Measurements from ENCODE around the gene PIGZ. TPM values are rescaled to one million over a fixed set of nuclear protein-coding genes. Genes with fewer than 3 reads are reported as not detected.

Gene PIGZ
- total RNA-seq, 1 donor from 2014 or later: 0.88 TPM

DNA sequence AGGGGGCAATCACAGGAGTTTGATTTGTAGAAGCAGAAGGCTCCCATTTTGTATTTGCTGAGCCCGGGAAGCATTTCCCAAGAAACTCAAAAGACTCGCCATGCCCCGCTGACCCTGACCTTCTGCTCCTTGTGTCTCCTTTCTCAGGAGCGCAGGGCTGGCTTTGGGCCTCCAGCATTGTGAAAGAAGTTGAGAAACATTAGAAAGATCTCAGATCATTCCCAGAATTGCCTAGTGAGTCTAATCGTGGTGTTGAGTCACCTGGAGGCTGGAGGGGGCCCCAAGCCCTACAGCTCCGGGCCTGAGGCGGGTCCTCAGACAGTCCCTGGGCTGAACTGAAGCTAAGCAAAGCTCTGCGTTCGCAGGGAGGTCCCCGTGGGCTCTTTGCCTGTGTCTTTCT is 10.9 kb upstream of the PIGZ start:
- TF ChIP-seq CTCF (IDR thresholded peaks at IDR 0.05; ENCODE audit: insufficient read depth, low read length, poor library complexity, severe bottlenecking): no peak
- H3K27me3 ChIP-seq (ENCODE audit: control insufficient read depth, insufficient read depth, low read length): no peaks in the 10 kb centered on the region
- H3K4me3 ChIP-seq (ENCODE audit: low read depth, low read length): no peak overlapping the region
- peak; percentile 25 for DNase-seq (ENCODE audit: low read depth)
- no peaks in the 10 kb centered on the region for H3K36me3 ChIP-seq (ENCODE audit: control insufficient read depth, insufficient read depth, low read length)

DNA sequence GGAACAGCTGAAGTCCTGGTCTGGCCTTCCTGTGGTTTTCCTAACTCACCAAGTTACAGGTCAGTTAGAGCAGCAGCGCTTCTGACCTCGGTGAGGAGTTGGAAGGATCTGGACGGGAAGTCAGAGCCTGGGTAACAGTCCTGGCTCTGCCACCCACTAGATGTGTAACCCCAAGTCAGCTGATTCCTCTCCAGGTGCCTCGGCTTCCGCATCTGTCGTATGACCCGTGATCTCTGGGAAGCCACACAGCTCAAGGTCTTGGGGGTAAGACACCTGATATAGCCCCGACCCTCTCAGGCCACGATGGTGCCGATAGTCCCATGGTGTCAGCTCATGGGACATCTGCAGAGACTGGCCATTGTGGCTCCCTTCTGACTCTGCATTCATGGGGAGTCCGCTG is 8.3 kb upstream of the PIGZ start:
- H3K4me3 ChIP-seq (ENCODE audit: low read depth, low read length): no peak overlapping the region
- no peaks in the 10 kb centered on the region for H3K36me3 ChIP-seq (ENCODE audit: control insufficient read depth, insufficient read depth, low read length)
- TF ChIP-seq CTCF (IDR thresholded peaks at IDR 0.05; ENCODE audit: insufficient read depth, low read length, poor library complexity, severe bottlenecking): no peak
- no peak for DNase-seq (ENCODE audit: low read depth)
- H3K27me3 ChIP-seq (ENCODE audit: control insufficient read depth, insufficient read depth, low read length): no peaks in the 10 kb centered on the region

GRCh38 chr3:196975349-196975748 is 6.7 kb upstream of the PIGZ start:
- no peak for DNase-seq (ENCODE audit: low read depth)
- Histone ChIP-seq H3K4me3 (ENCODE audit: low read depth, low read length) (no peak overlapping the region), H3K27me3 (ENCODE audit: control insufficient read depth, insufficient read depth, low read length) (peaks cover 7% of the 10 kb centered on the region), H3K36me3 (ENCODE audit: control insufficient read depth, insufficient read depth, low read length) (no peaks in the 10 kb centered on the region)
- no peak for TF ChIP-seq CTCF (IDR thresholded peaks at IDR 0.05; ENCODE audit: insufficient read depth, low read length, poor library complexity, severe bottlenecking)

GRCh38 chr3:196974661-196975060 is 6.0 kb upstream of the PIGZ start:
- Histone ChIP-seq H3K36me3 (ENCODE audit: control insufficient read depth, insufficient read depth, low read length) (no peaks in the 10 kb centered on the region), H3K4me3 (ENCODE audit: low read depth, low read length) (no peak overlapping the region), H3K27me3 (ENCODE audit: control insufficient read depth, insufficient read depth, low read length) (peaks cover 10% of the 10 kb centered on the region)
- DNase-seq (ENCODE audit: low read depth): no peak
- no peak for TF ChIP-seq CTCF (IDR thresholded peaks at IDR 0.05; ENCODE audit: insufficient read depth, low read length, poor library complexity, severe bottlenecking)

- no peak for DNase-seq (ENCODE audit: low read depth)
Measured at GRCh38 chr3:196971094-196971698, 2.6 kb upstream of the PIGZ start.

More at GRCh38 chr3:196971094-196971698, 2.6 kb upstream of the PIGZ start:
- H3K4me3 ChIP-seq (ENCODE audit: low read depth, low read length): no peak overlapping the region
- no peaks in the 10 kb centered on the region for H3K36me3 ChIP-seq (ENCODE audit: control insufficient read depth, insufficient read depth, low read length)
- peaks cover 33% of the 10 kb centered on the region for H3K27me3 ChIP-seq (ENCODE audit: control insufficient read depth, insufficient read depth, low read length)
- no peak for TF ChIP-seq CTCF (IDR thresholded peaks at IDR 0.05; ENCODE audit: insufficient read depth, low read length, poor library complexity, severe bottlenecking)
